ENCODE results near the gene RANBP6.

DNA sequence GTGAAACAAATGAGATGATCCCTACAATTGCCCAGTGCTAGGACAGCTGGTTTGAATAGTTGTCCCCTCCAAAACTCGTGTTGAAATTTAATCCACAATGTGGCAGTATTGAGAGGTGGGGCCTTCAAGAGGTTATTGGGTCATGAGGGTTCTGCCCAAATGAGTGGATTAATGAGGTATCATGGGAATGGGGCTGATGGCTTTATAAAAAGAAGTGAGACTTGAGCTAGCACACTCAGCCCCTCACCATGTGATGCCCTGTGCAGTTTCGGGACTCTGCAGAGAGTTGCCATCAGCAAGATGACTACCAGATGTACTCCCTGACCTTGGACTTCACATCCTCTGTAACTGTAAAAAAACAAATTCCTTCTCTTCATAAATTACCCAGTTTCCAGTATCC is 33.1 kb downstream of the RANBP6 start:
- TF ChIP-seq CTCF (conservative IDR thresholded peaks at IDR 0.05) (no peak), EZH2 (IDR thresholded peaks at IDR 0.05; ENCODE audit: low read depth) (no peak)
